ENCODE measurements around the gene ZNF768.

GRCh38 chr16:30528799-30529457, 2.6 kb upstream of the ZNF768 start:
- TF ChIP-seq CTCF (conservative IDR thresholded peaks at IDR 0.05 in 1 of 2, IDR thresholded peaks at IDR 0.05 in 1 of 2; ENCODE audit: low read depth in 1 of 2, low read length in 2 of 2) (no peak), EZH2 (IDR thresholded peaks at IDR 0.05; ENCODE audit: low read length, missing control alignments) (no peak)
